Epithelial cell of esophagus (primary cell): Measurements from ENCODE around the gene ABCG4.
A peak's percentile ranks its signal among the peaks of the same experiment; 100 is the strongest.

Experiments
- DNase-seq: peaks from one replicate; pipeline ENCODE4 v3.0.0; 2010; ENCODE audit warnings: low read depth
- H3K4me3 ChIP-seq: 2 replicates; pipeline ENCODE4 v1.5.1; 2011; ENCODE audit warnings: mild to moderate bottlenecking, low read length, control low read depth
- CTCF ChIP-seq: IDR thresholded peaks from 2 replicates; pipeline ENCODE4 v1.5.1; 2011; ENCODE audit warnings: low read depth, mild to moderate bottlenecking, low read length, control low read depth, inconsistent platforms; ENCODE audit not compliant: insufficient read depth; ENCODE audit errors: missing control alignments

The ABCG4 gene

GRCh38 chr11:119169282-119169719 lies 20.4 kb downstream of the ABCG4 start:
- no peak for TF ChIP-seq CTCF
- peak; percentile 50 for DNase-seq
- H3K4me3 ChIP-seq = peak overlapping the region; percentile 58

GRCh38 chr11:119172513-119172912 lies 23.7 kb downstream of the ABCG4 start:
- no peak for TF ChIP-seq CTCF
- no peak overlapping the region for H3K4me3 ChIP-seq
- DNase-seq = no peak

GRCh38 chr11:119173453-119173852 lies 24.6 kb downstream of the ABCG4 start:
- no peak overlapping the region for H3K4me3 ChIP-seq
- no peak for DNase-seq
- no peak for TF ChIP-seq CTCF

- no peak overlapping the region for H3K4me3 ChIP-seq
- DNase-seq = peak; percentile 41
- TF ChIP-seq CTCF = no peak
Measured at GRCh38 chr11:119175493-119176077, 26.7 kb downstream of the ABCG4 start.

GRCh38 chr11:119178166-119178680 lies 29.4 kb downstream of the ABCG4 start:
- TF ChIP-seq CTCF = no peak
- H3K4me3 ChIP-seq = no peak overlapping the region
- DNase-seq = no peak

GRCh38 chr11:119179342-119179741 lies 30.5 kb downstream of the ABCG4 start:
- H3K4me3 ChIP-seq = no peak overlapping the region
- DNase-seq = no peak
- no peak for TF ChIP-seq CTCF

GRCh38 chr11:119179983-119180382 lies 31.1 kb downstream of the ABCG4 start:
- TF ChIP-seq CTCF = no peak
- H3K4me3 ChIP-seq = no peak overlapping the region
- no peak for DNase-seq
